HG03135 (cell line): Measurements from ENCODE around the gene MPDU1.
A peak's percentile ranks its signal among the peaks of the same experiment; 100 is the strongest.

Source experiments
- ATAC-seq: cut with Tn5 transposase; IDR thresholded peaks from one replicate; pipeline ENCODE4 v1.9.1; 2021; ENCODE audit warnings: mild to moderate bottlenecking, moderate library complexity; ENCODE audit not compliant: unreplicated experiment

The MPDU1 gene

GRCh38 chr17:7560172-7561027, 23.3 kb upstream of the MPDU1 start:
- no peak for ATAC-seq

- peak; percentile 44 for ATAC-seq
Measured at GRCh38 chr17:7561028-7561575, 22.6 kb upstream of the MPDU1 start.

GRCh38 chr17:7561589-7562207, 22.0 kb upstream of the MPDU1 start, which contains the start of gene SENP3:
TSS of gene SENP3 (plus strand) at chr17:7561919. CDS start at chr17:7563077, 1,158 bp downstream.
- peak; percentile 59 for ATAC-seq

GRCh38 chr17:7562208-7562605, 21.4 kb upstream of the MPDU1 start:
- peak; percentile 16 for ATAC-seq

GRCh38 chr17:7563115-7563869, 20.4 kb upstream of the MPDU1 start:
- no peak for ATAC-seq

GRCh38 chr17:7569571-7569970, 14.1 kb upstream of the MPDU1 start:
- ATAC-seq: no peak

- no peak for ATAC-seq
Measured at GRCh38 chr17:7570351-7570750, 13.3 kb upstream of the MPDU1 start.

GRCh38 chr17:7572338-7572587, 11.4 kb upstream of the MPDU1 start:
- peak; percentile 89 for ATAC-seq

GRCh38 chr17:7572588-7573323, 10.9 kb upstream of the MPDU1 start:
- ATAC-seq: peak; percentile 5

- ATAC-seq: no peak
Measured at GRCh38 chr17:7573324-7574080, 10.2 kb upstream of the MPDU1 start.

GRCh38 chr17:7574176-7574953, 9.3 kb upstream of the MPDU1 start:
- no peak for ATAC-seq

- no peak for ATAC-seq
Measured at GRCh38 chr17:7575481-7575883, 8.2 kb upstream of the MPDU1 start.

- no peak for ATAC-seq
Measured at GRCh38 chr17:7575959-7576358, 7.7 kb upstream of the MPDU1 start.

- no peak for ATAC-seq
Measured at GRCh38 chr17:7576432-7576937, 7.2 kb upstream of the MPDU1 start.

- no peak for ATAC-seq
Measured at GRCh38 chr17:7577327-7578199, 6.1 kb upstream of the MPDU1 start.

GRCh38 chr17:7579001-7579833, 4.4 kb upstream of the MPDU1 start, which contains the start of gene CD68:
TSS of gene CD68 (plus strand) at chr17:7579638. CDS start at chr17:7579678, 40 bp downstream.
- peak; percentile 38 for ATAC-seq
